HG03280 (cell line): ENCODE measurements around the gene PRR33.

Experiments used
- ATAC-seq: cut with Tn5 transposase; IDR thresholded peaks from one replicate; pipeline ENCODE4 v1.9.1; 2021; ENCODE audit warnings: mild to moderate bottlenecking, moderate library complexity; ENCODE audit not compliant: unreplicated experiment

PRR33 gene

GRCh38 chr11:1866776-1867175, 24.9 kb downstream of the PRR33 start:
- ATAC-seq = no peak

GRCh38 chr11:1866226-1866625, 25.5 kb downstream of the PRR33 start:
- ATAC-seq = no peak

- no peak for ATAC-seq
Measured at GRCh38 chr11:1864831-1865665, 26.6 kb downstream of the PRR33 start.

GRCh38 chr11:1864231-1864630, 27.5 kb downstream of the PRR33 start:
- ATAC-seq = no peak

- ATAC-seq = no peak
Measured at GRCh38 chr11:1863352-1864216, 28.1 kb downstream of the PRR33 start.

GRCh38 chr11:1862588-1863351, 28.9 kb downstream of the PRR33 start:
- ATAC-seq = no peak

GRCh38 chr11:1861435-1862411, 30.0 kb downstream of the PRR33 start:
- no peak for ATAC-seq

- ATAC-seq = no peak
Measured at GRCh38 chr11:1860108-1860507, 31.6 kb downstream of the PRR33 start.

GRCh38 chr11:1859004-1859403, 32.7 kb downstream of the PRR33 start:
- no peak for ATAC-seq

GRCh38 chr11:1858576-1858975, 33.1 kb downstream of the PRR33 start:
- no peak for ATAC-seq

- ATAC-seq = no peak
Measured at GRCh38 chr11:1858154-1858553, 33.5 kb downstream of the PRR33 start.

GRCh38 chr11:1857064-1857463, 34.6 kb downstream of the PRR33 start:
- no peak for ATAC-seq

- no peak for ATAC-seq
Measured at GRCh38 chr11:1856306-1857005, 35.2 kb downstream of the PRR33 start.

GRCh38 chr11:1855886-1856265, 35.8 kb downstream of the PRR33 start:
- ATAC-seq = no peak

GRCh38 chr11:1854949-1855885, 36.5 kb downstream of the PRR33 start:
- peak; percentile 23 for ATAC-seq

- peak; percentile 18 for ATAC-seq
Measured at GRCh38 chr11:1854132-1854948, 37.4 kb downstream of the PRR33 start.

GRCh38 chr11:1853376-1854131, 38.1 kb downstream of the PRR33 start:
- ATAC-seq = no peak
